ENCODE results near the gene LHPP.

Gene LHPP

GRCh38 chr10:124616040-124616835, 154.6 kb downstream of the LHPP start:
- Histone ChIP-seq H3K9ac (ENCODE audit: low read depth, low read length, poor library complexity) (no peak overlapping the region), H3K4me2 (ENCODE audit: insufficient read depth, low read length, poor library complexity, severe bottlenecking) (no peak overlapping the region), H3K27ac (replicated peaks; ENCODE audit: low read length) (peak overlapping the region; percentile 12), H3K27me3 (ENCODE audit: control insufficient read depth in 3 of 3, insufficient read depth in 3 of 3, low read depth in 1 of 3, low read length in 3 of 3) (no peaks in the 10 kb centered on the region), H3K4ac (ENCODE audit: low read length) (no peak overlapping the region), H2BK120ac (ENCODE audit: low read depth, low read length) (peak overlapping the region; percentile 61), H2BK12ac (ENCODE audit: low read length) (no peak overlapping the region), H3K79me1 (ENCODE audit: low read depth, low read length) (peaks cover 16% of the 10 kb centered on the region), H4K91ac (ENCODE audit: low read depth, low read length, poor library complexity) (no peak overlapping the region), H4K8ac (ENCODE audit: low read depth, low read length) (peak overlapping the region; percentile 43), H3K9me3 (replicated peaks in 1 of 2; ENCODE audit: control insufficient read depth in 2 of 2, insufficient read depth in 1 of 2, low read depth in 1 of 2, low read length in 2 of 2) (no peaks in the 10 kb centered on the region), H3K14ac (ENCODE audit: low read length) (peak overlapping the region; percentile 82), H2AK5ac (ENCODE audit: low read depth, low read length) (peak overlapping the region; percentile 46), H2BK15ac (ENCODE audit: low read length) (peak overlapping the region; percentile 58), H3K4me3 (ENCODE audit: low read length in 2 of 2) (no peak overlapping the region), H3K18ac (ENCODE audit: low read length) (peak overlapping the region; percentile 85), H2AFZ (ENCODE audit: low read length) (no peak overlapping the region), H2BK5ac (ENCODE audit: low read length) (peak overlapping the region; percentile 39), H3K23ac (ENCODE audit: low read depth, low read length, poor library complexity) (peak overlapping the region; percentile 80), H3K4me1 (ENCODE audit: control insufficient read depth in 2 of 2, insufficient read depth in 1 of 2, low read depth in 1 of 2, low read length in 2 of 2) (peaks cover 0 to 14% of the 10 kb centered on the region in 2 donors), H3K36me3 (replicated peaks in 1 of 2; ENCODE audit: control insufficient read depth in 2 of 2, insufficient read depth in 2 of 2, low read length in 2 of 2) (peaks cover 10 to 13% of the 10 kb centered on the region in 2 donors)
- DNase-seq (ENCODE audit: low spot score) = no peak
- no CpG with 5 or more reads among the region's 30 CpGs for WGBS, 2 donors (ENCODE audit: extremely low coverage in 2 of 2, insufficient read length in 2 of 2, insufficient replicate concordance in 1 of 2)

- H3K23ac ChIP-seq (ENCODE audit: low read depth, low read length, poor library complexity) = peak overlapping the region; percentile 80
- peak overlapping the region; percentile 85 for H3K18ac ChIP-seq (ENCODE audit: low read length)
- H3K4ac ChIP-seq (ENCODE audit: low read length) = peak overlapping the region; percentile 11
- no peak overlapping the region for H2BK5ac ChIP-seq (ENCODE audit: low read length)
- H2BK12ac ChIP-seq (ENCODE audit: low read length) = peak overlapping the region; percentile 41
- no peak overlapping the region for H3K4me2 ChIP-seq (ENCODE audit: insufficient read depth, low read length, poor library complexity, severe bottlenecking)
- H2AK5ac ChIP-seq (ENCODE audit: low read depth, low read length) = no peak overlapping the region
- peaks cover 14% of the 10 kb centered on the region for H3K79me1 ChIP-seq (ENCODE audit: low read depth, low read length)
- H3K27me3 ChIP-seq (ENCODE audit: control insufficient read depth in 3 of 3, insufficient read depth in 3 of 3, low read depth in 1 of 3, low read length in 3 of 3) = no peaks in the 10 kb centered on the region
- WGBS, 2 donors (ENCODE audit: extremely low coverage in 2 of 2, insufficient read length in 2 of 2, insufficient replicate concordance in 1 of 2) = no CpG with 5 or more reads among the region's 4 CpGs
- H3K36me3 ChIP-seq (replicated peaks in 1 of 2; ENCODE audit: control insufficient read depth in 2 of 2, insufficient read depth in 2 of 2, low read length in 2 of 2) = peaks cover 10 to 13% of the 10 kb centered on the region in 2 donors
- no peak overlapping the region for H2AFZ ChIP-seq (ENCODE audit: low read length)
- peaks cover 0 to 18% of the 10 kb centered on the region in 2 donors for H3K4me1 ChIP-seq (ENCODE audit: control insufficient read depth in 2 of 2, insufficient read depth in 1 of 2, low read depth in 1 of 2, low read length in 2 of 2)
- peak overlapping the region; percentile 38 for H3K14ac ChIP-seq (ENCODE audit: low read length)
- H2BK120ac ChIP-seq (ENCODE audit: low read depth, low read length) = no peak overlapping the region
- no peaks in the 10 kb centered on the region for H3K9me3 ChIP-seq (replicated peaks in 1 of 2; ENCODE audit: control insufficient read depth in 2 of 2, insufficient read depth in 1 of 2, low read depth in 1 of 2, low read length in 2 of 2)
- H3K4me3 ChIP-seq (ENCODE audit: low read length in 2 of 2) = no peak overlapping the region
- no peak overlapping the region for H3K27ac ChIP-seq (replicated peaks; ENCODE audit: low read length)
- peak overlapping the region; percentile 58 for H2BK15ac ChIP-seq (ENCODE audit: low read length)
- DNase-seq (ENCODE audit: low spot score) = no peak
- H4K8ac ChIP-seq (ENCODE audit: low read depth, low read length) = no peak overlapping the region
- peak overlapping the region; percentile 80 for H3K9ac ChIP-seq (ENCODE audit: low read depth, low read length, poor library complexity)
- no peak overlapping the region for H4K91ac ChIP-seq (ENCODE audit: low read depth, low read length, poor library complexity)
Measured at GRCh38 chr10:124616836-124617130, 155.2 kb downstream of the LHPP start.

- no CpG with 5 or more reads among the region's 18 CpGs for WGBS, 2 donors (ENCODE audit: extremely low coverage in 2 of 2, insufficient read length in 2 of 2, insufficient replicate concordance in 1 of 2)
- Histone ChIP-seq H3K4me3 (ENCODE audit: low read length in 2 of 2) (no peak overlapping the region), H3K14ac (ENCODE audit: low read length) (no peak overlapping the region), H3K4ac (ENCODE audit: low read length) (no peak overlapping the region), H3K79me1 (ENCODE audit: low read depth, low read length) (peaks cover 18% of the 10 kb centered on the region), H3K9me3 (replicated peaks in 1 of 2; ENCODE audit: control insufficient read depth in 2 of 2, insufficient read depth in 1 of 2, low read depth in 1 of 2, low read length in 2 of 2) (no peaks in the 10 kb centered on the region), H3K23ac (ENCODE audit: low read depth, low read length, poor library complexity) (no peak overlapping the region), H2BK5ac (ENCODE audit: low read length) (peak overlapping the region; percentile 66), H3K4me2 (ENCODE audit: insufficient read depth, low read length, poor library complexity, severe bottlenecking) (no peak overlapping the region), H2BK15ac (ENCODE audit: low read length) (no peak overlapping the region), H2BK120ac (ENCODE audit: low read depth, low read length) (no peak overlapping the region), H3K9ac (ENCODE audit: low read depth, low read length, poor library complexity) (peak overlapping the region; percentile 50), H4K8ac (ENCODE audit: low read depth, low read length) (no peak overlapping the region), H2BK12ac (ENCODE audit: low read length) (peak overlapping the region; percentile 73), H3K36me3 (replicated peaks in 1 of 2; ENCODE audit: control insufficient read depth in 2 of 2, insufficient read depth in 2 of 2, low read length in 2 of 2) (peaks cover 13 to 23% of the 10 kb centered on the region in 2 donors), H4K91ac (ENCODE audit: low read depth, low read length, poor library complexity) (no peak overlapping the region), H3K4me1 (ENCODE audit: control insufficient read depth in 2 of 2, insufficient read depth in 1 of 2, low read depth in 1 of 2, low read length in 2 of 2) (peaks cover 0 to 20% of the 10 kb centered on the region in 2 donors), H2AK5ac (ENCODE audit: low read depth, low read length) (peak overlapping the region; percentile 56), H3K27me3 (ENCODE audit: control insufficient read depth in 3 of 3, insufficient read depth in 3 of 3, low read depth in 1 of 3, low read length in 3 of 3) (no peaks in the 10 kb centered on the region), H3K27ac (replicated peaks; ENCODE audit: low read length) (no peak overlapping the region), H2AFZ (ENCODE audit: low read length) (no peak overlapping the region), H3K18ac (ENCODE audit: low read length) (peak overlapping the region; percentile 48)
- DNase-seq (ENCODE audit: low spot score) = no peak
Measured at GRCh38 chr10:124618470-124619073, 156.9 kb downstream of the LHPP start.

GRCh38 chr10:124619195-124619594, 157.6 kb downstream of the LHPP start:
- peak overlapping the region; percentile 48 for H3K18ac ChIP-seq (ENCODE audit: low read length)
- H4K91ac ChIP-seq (ENCODE audit: low read depth, low read length, poor library complexity) = no peak overlapping the region
- no peaks in the 10 kb centered on the region for H3K27me3 ChIP-seq (ENCODE audit: control insufficient read depth in 3 of 3, insufficient read depth in 3 of 3, low read depth in 1 of 3, low read length in 3 of 3)
- H3K14ac ChIP-seq (ENCODE audit: low read length) = no peak overlapping the region
- no CpG with 5 or more reads among the region's 9 CpGs for WGBS, 2 donors (ENCODE audit: extremely low coverage in 2 of 2, insufficient read length in 2 of 2, insufficient replicate concordance in 1 of 2)
- no peak overlapping the region for H2AFZ ChIP-seq (ENCODE audit: low read length)
- H3K4me3 ChIP-seq (ENCODE audit: low read length in 2 of 2) = no peak overlapping the region
- no peak overlapping the region for H2BK12ac ChIP-seq (ENCODE audit: low read length)
- no peak overlapping the region for H4K8ac ChIP-seq (ENCODE audit: low read depth, low read length)
- no peaks in the 10 kb centered on the region for H3K9me3 ChIP-seq (replicated peaks in 1 of 2; ENCODE audit: control insufficient read depth in 2 of 2, insufficient read depth in 1 of 2, low read depth in 1 of 2, low read length in 2 of 2)
- no peak overlapping the region for H3K4ac ChIP-seq (ENCODE audit: low read length)
- no peak overlapping the region for H3K4me2 ChIP-seq (ENCODE audit: insufficient read depth, low read length, poor library complexity, severe bottlenecking)
- H3K79me1 ChIP-seq (ENCODE audit: low read depth, low read length) = peaks cover 18% of the 10 kb centered on the region
- no peak for DNase-seq (ENCODE audit: low spot score)
- peak overlapping the region; percentile 50 for H3K9ac ChIP-seq (ENCODE audit: low read depth, low read length, poor library complexity)
- no peak overlapping the region for H2BK15ac ChIP-seq (ENCODE audit: low read length)
- peaks cover 0 to 20% of the 10 kb centered on the region in 2 donors for H3K4me1 ChIP-seq (ENCODE audit: control insufficient read depth in 2 of 2, insufficient read depth in 1 of 2, low read depth in 1 of 2, low read length in 2 of 2)
- no peak overlapping the region for H2BK120ac ChIP-seq (ENCODE audit: low read depth, low read length)
- peak overlapping the region; percentile 56 for H2AK5ac ChIP-seq (ENCODE audit: low read depth, low read length)
- peak overlapping the region; percentile 35 for H2BK5ac ChIP-seq (ENCODE audit: low read length)
- no peak overlapping the region for H3K23ac ChIP-seq (ENCODE audit: low read depth, low read length, poor library complexity)
- H3K27ac ChIP-seq (replicated peaks; ENCODE audit: low read length) = no peak overlapping the region
- H3K36me3 ChIP-seq (replicated peaks in 1 of 2; ENCODE audit: control insufficient read depth in 2 of 2, insufficient read depth in 2 of 2, low read length in 2 of 2) = peaks cover 13 to 25% of the 10 kb centered on the region in 2 donors

Data from neuronal stem cell (in vitro differentiated cells).